HG03469 (cell line): ENCODE data around the gene TMEM240.
"Not testable (repeated sequence)": the region's sequence is repeated elsewhere in the genome, so short reads cannot be mapped to it uniquely, and the experiment has no call there.

ENCODE experiments used
- ATAC-seq: cut with Tn5 transposase; IDR thresholded peaks from one replicate; pipeline ENCODE4 v1.9.1; 2021; ENCODE audit warnings: mild to moderate bottlenecking, moderate library complexity, moderate number of reproducible peaks; ENCODE audit not compliant: unreplicated experiment

Gene TMEM240

GRCh38 chr1:1505366-1505798 is 35.0 kb downstream of the TMEM240 start:
- not testable (repeated sequence) for ATAC-seq

GRCh38 chr1:1504777-1505365 is 35.6 kb downstream of the TMEM240 start:
- not testable (repeated sequence) for ATAC-seq

- ATAC-seq = not testable (repeated sequence)
Measured at GRCh38 chr1:1495461-1495975, 44.9 kb downstream of the TMEM240 start.

GRCh38 chr1:1494311-1494710 is 46.1 kb downstream of the TMEM240 start:
- ATAC-seq = not testable (repeated sequence)

GRCh38 chr1:1491601-1492000 is 48.8 kb downstream of the TMEM240 start:
- no peak for ATAC-seq

GRCh38 chr1:1490633-1491230 is 49.7 kb downstream of the TMEM240 start:
- no peak for ATAC-seq

GRCh38 chr1:1489861-1490260 is 50.6 kb downstream of the TMEM240 start:
- no peak for ATAC-seq

GRCh38 chr1:1489231-1489630 is 51.2 kb downstream of the TMEM240 start:
- no peak for ATAC-seq

GRCh38 chr1:1487701-1488100 is 52.7 kb downstream of the TMEM240 start:
- no peak for ATAC-seq

GRCh38 chr1:1485755-1486317 is 54.6 kb downstream of the TMEM240 start:
- not testable (repeated sequence) for ATAC-seq

GRCh38 chr1:1484976-1485750 is 55.3 kb downstream of the TMEM240 start:
- not testable (repeated sequence) for ATAC-seq
